Suppressor macrophage treated with lipopolysaccharide for 1 hour (primary cell): Measurements from ENCODE around the gene DCTPP1.
A peak's percentile ranks its signal among the peaks of the same experiment; 100 is the strongest.
"Not testable (repeated sequence)": the region's sequence is repeated elsewhere in the genome, so short reads cannot be mapped to it uniquely, and the experiment has no call there.

ENCODE experiments used
- DNase-seq, 3 donors: peaks; one replicate each; pipeline ENCODE4 v3.0.0-alpha.2; 2020 to 2022

DCTPP1 gene

GRCh38 chr16:30429678-30430427 lies at the start of gene DCTPP1:
TSS of gene DCTPP1 (minus strand) at chr16:30430030. CDS start at chr16:30429980, 50 bp downstream.
- DNase-seq: peak; percentile 97 to 98 (median 98)

- peak; percentile 33 to 52 (median 47) for DNase-seq
Observed at GRCh38 chr16:30478766-30479478, 49.1 kb upstream of the DCTPP1 start.

GRCh38 chr16:30477773-30478172 lies 47.9 kb upstream of the DCTPP1 start:
- not testable (repeated sequence) for DNase-seq

DNA sequence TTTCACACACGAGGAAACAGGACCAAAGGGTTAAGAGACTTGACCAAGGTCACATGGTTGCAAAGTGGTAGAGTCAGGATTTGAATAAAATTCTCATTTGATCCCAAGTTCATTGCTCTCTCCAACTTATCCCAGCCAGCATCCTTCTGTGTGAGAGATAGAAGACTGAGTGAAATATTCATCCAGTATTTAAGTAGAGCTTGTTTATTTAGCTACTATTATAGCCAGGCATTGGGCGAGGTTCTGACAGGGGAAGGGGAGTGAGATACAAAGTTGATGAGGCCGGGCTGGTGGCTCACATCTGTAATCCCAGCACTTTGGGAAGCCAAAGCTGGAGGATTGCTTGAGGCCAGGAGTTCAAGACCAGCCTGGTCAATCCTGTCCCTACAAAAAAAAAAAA lies 47.2 kb upstream of the DCTPP1 start:
- no peak for DNase-seq

GRCh38 chr16:30474684-30475083 lies 44.9 kb upstream of the DCTPP1 start:
- no peak for DNase-seq

DNA sequence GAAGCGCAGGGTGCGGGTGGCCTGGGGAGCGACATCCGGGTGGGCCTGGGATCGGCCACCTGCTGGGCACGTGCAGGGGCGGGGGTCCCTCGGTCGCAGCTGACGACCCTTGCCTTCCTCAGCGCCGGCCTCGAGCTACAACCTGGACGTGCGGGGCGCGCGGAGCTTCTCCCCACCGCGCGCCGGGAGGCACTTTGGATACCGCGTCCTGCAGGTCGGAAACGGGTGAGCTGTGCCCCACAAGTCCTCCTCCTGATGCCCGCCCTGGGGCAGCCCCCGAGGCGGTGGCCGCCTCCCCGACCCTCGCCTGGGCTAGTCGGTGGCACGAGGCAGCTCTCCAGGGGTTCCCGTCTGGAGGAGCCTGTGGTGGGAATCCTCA lies 44.2 kb upstream of the DCTPP1 start:
- no peak for DNase-seq

DNA sequence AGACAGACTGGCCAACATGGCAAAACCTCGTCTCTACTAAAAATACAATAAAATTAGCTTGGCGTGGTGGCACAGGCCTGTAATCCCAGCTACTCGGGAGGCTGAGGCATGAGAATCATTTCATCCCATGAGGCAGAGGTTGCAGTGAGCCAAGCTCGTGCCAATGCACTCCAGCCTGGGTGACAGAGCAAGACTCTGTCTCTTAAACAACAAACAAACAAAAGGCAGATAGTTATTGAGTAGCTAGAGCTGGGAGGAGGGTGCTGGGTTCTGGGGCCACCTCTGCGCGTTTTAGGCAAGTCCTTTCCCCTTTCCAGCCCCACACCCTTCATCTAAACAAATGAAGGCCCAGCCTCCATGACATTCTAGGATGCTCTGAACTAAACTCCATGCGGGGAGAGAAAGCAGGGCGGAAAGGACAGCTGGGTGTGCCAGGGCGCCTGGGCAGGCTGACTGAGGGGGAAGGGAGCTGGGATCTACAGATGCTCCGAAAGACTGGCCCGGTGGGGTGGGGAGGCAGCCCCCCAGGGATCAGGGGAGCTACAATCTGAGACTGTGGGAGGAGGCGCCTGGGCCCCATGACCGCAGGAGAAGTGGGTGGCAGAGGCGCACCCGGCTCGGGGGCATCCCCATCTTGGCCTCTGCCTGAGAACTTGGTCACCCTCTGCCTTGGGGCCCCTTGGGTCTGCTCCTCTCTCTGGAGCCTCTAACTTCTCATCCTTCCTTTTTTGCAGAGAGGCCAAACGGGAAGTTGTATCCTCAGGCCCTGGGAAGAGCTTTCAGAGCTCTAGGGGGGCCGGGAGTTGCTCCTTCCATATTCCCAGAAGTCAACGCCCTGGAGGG lies 43.6 kb upstream of the DCTPP1 start:
- DNase-seq: peak; percentile 73 to 83 (median 78)

GRCh38 chr16:30472328-30472942 lies 42.6 kb upstream of the DCTPP1 start, which contains the start of gene ITGAL:
TSS of gene ITGAL (plus strand) at chr16:30472742. CDS start at chr16:30472838, 96 bp downstream.
- peak; percentile 86 to 92 (median 90) for DNase-seq

- no peak for DNase-seq
Observed at GRCh38 chr16:30470632-30470995, 40.8 kb upstream of the DCTPP1 start.

DNA sequence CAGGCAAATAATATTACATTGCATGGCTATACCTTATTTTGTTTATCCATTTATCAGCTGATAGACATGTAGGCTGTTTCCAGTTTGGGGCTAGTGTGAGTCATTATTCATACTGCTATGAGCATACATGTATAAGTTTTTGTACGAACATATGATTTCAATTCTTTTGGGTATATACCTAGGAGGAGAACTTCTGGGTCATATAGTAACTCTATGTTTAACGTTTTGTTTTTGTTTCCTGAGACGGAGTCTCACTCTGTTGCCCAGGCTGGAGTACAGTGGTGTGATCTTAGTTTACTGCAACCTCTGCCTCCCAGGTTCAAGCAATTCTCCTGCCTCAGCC lies 40.3 kb upstream of the DCTPP1 start:
- DNase-seq: no peak

DNA sequence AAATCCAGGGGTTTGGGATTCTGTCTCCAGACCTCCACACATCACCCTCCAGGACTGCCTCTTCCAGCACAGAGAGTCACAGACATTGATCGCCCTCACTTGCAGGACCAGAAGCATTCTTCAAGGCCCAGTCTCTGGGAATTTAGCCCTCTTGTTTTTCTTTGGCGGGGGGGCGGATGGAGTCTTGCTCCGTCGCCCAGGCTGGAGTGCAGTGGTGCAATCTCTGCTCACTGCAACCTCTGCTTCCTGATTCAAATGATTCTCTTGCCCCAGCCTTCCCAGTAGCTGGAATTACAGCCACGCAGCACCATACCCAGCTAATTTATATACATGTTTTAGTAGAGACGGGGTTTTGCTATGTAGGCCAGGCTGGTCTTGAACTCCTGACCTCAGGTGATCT lies 34.2 kb upstream of the DCTPP1 start:
- DNase-seq: no peak

- DNase-seq: not testable (repeated sequence)
Observed at GRCh38 chr16:30461426-30461825, 31.6 kb upstream of the DCTPP1 start.

DNA sequence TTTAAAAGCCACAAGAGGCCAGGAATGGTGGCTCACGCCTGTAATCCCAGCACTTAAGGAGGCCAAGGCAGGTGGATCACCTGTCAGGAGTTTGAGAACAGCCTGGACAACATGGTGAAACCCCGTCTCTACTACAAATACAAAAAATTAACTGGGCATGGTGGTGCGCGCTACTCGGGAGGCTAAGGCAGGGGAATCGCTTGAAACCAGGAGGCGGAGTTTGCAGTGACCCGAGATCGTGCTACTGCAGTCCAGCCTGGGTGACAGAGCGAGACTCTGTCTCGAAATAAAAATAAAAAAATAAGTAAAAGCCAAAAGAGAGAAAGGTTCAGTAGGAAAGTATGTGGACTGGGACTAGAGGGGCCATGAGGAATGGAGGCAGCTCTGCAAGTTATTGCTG lies 29.6 kb upstream of the DCTPP1 start:
- DNase-seq: no peak

DNA sequence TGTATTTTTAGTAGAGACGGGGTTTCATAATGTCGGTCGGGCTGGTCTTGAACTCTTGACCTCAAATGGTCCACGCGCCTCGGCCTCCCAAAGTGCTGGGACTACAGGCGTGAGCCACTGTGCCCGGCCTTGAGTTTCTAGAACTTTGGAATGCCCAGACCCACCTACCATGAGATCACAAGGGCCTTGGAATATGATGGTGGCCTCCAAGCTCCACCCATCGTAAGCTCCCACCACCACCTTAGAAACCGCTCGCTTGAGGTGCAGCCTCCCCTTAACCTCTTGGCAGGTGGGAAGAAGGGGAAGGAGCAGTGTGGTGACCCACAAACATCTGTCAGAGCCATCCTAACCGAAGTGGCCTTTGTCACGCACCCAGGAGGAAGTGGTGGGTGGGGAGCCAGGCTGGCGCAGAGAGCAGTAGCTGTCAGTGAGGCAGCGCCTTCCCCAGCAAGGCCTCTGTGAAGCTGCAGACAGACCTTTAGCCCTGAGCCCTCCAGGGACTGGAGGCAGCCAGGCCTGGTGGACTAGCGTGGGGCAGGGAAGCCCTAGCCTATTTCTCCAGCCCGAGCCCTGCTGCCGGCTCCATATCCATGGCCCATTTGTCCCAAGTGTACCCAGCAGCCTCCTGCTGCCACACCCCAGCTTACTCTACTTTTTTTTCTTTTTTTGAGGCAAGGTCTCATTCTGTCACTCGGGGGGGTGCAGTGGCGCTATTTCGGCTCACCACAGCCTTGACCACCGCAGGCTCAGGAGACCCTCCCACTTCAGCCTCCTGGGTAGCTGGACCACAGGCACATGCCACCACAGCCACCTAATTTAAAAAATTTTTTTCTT lies 28.9 kb upstream of the DCTPP1 start:
- DNase-seq: peak; percentile 87 to 89 (median 89)

DNA sequence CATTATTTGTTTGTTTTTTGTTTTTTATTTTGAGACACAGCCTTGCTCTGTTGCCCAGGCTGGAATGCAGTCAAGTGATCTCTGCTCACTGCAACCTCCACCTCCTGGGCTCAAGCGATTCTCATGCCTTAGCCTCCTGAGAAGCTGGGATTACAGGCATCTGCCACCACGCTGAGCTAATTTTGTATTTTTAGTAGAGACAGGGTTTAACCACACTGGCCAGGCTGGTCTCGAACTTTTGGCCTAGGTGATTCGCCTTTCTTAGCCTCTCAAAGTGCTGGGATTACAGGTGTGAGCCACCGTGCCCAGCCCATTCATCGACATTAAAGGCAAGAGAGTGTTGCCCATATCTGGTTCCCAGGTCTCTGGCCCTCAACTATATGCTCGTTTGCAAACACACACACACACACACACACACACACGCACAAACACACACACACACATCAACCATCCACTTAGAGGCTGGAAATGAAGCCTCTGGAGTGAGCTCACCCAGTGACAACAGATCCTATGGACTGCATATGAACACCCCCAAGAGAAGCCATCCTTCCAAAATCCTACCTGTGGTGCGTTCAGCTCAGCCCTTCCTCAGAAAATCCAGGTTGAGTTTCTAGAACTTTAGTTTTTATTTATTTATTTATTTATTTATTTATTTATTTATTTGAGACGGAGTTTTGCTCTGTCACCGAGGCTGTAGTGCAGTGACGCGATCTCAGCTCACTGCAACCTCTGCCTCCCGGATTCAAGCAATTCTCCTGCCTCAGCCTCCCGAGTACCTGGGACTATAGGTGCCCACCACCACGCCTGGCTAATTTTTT lies 28.1 kb upstream of the DCTPP1 start:
- DNase-seq: no peak

GRCh38 chr16:30457256-30457655 lies 27.4 kb upstream of the DCTPP1 start:
- DNase-seq: no peak

- no peak for DNase-seq
Observed at GRCh38 chr16:30456302-30456701, 26.5 kb upstream of the DCTPP1 start.

- DNase-seq: not testable (repeated sequence)
Observed at GRCh38 chr16:30452709-30453580, 23.1 kb upstream of the DCTPP1 start.

DNA sequence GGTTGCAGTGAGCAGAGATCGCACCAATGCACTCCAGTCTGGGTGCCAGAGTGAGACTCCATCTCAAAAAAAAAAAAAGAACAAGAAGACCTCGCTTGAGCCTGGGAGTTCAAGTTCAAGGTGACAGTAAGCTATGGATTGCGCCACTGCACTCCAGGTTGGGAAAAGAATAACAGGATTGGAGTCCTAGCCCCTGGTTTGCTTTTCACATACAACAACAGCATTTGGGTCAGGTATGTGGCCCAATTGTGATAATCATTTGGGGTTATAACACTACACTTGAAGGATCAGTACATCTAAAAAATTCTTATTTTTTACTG lies 19.2 kb upstream of the DCTPP1 start:
- DNase-seq: no peak

DNA sequence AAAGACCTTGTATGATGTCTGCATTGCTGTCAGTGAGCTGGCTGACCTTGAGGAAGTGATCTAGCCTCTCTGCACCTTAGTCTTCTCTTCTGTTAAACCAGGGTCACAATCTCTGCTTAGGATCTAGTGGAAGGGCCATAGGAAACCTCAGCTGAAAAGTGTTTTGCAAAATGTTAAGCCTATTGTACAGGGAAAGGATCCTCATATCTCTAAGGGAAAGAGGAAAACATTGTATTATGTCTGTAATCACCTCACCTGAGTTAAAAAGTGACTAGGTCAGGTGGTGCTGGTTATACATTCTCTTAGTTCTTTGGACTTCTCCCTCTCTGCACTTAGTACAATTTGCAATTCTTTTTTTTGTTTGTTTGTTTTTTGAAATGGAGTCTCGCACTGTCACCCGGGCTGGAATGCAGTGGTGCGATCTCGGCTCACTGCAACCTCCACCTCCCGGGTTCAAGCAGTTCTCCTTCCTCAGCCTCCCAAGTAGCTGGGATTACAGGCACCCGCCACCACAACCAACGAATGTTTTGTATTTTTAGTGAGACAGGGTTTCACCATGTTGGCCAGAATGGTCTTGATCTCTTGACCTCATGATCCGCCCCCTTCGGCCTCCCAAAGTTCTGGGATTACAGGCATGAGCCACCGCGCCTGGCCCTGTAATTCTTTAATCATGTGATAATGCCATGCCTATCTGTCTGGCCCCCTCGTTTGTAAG lies 17.8 kb upstream of the DCTPP1 start:
- no peak for DNase-seq
